BJ (cell line): Measurements from ENCODE around the gene NEURL2. TPM values are rescaled to one million over a fixed set of nuclear protein-coding genes. Genes with fewer than 3 reads are reported as not detected.
A peak's percentile ranks its signal among the peaks of the same experiment; 100 is the strongest.

Experiments used
- CTCF ChIA-PET: fragments of 350-600 bp; formaldehyde crosslinking; extraction: SDS; loops from one replicate; lab custom pipeline; 2021; ENCODE audit warnings: antibody characterized with exemption, inconsistent platforms; lab: Yijun Ruan, JAX
- POLR2A ChIA-PET: fragments of 300-600 bp; sonication (Branson Sonifier 250); formaldehyde crosslinking; extraction: SDS; loops from one replicate; lab custom pipeline; 2021; ENCODE audit warnings: antibody characterized with exemption; lab: Charles Lee
- DNase-seq: peaks from one replicate; pipeline ENCODE4 v3.0.0-alpha.2; 2011; ENCODE audit warnings: low read depth
- H3K27me3 ChIP-seq: 2 replicates; pipeline ENCODE4 v1.6.0; 2011; ENCODE audit warnings: low read length; ENCODE audit not compliant: control insufficient read depth, insufficient read depth
- H3K36me3 ChIP-seq: 2 replicates; pipeline ENCODE4 v1.5.1; 2011; ENCODE audit warnings: low read length; ENCODE audit not compliant: control insufficient read depth, insufficient read depth
- H3K4me3 ChIP-seq: 2 replicates; pipeline ENCODE4 v1.5.1; 2011; ENCODE audit warnings: low read depth, mild to moderate bottlenecking, control low read depth, low read length
- CTCF ChIP-seq: IDR thresholded peaks from 2 replicates; pipeline ENCODE4 v1.5.1; 2011; ENCODE audit warnings: low read depth, mild to moderate bottlenecking, control low read depth, inconsistent platforms, low read length, moderate library complexity; ENCODE audit not compliant: insufficient read depth
- polyA plus RNA-seq: library from polyadenylated mRNA; depleted of rRNA; stranded (reverse); fragments of >200 nt; gene quantifications from 2 replicates; pipeline ENCODE4 v1.2.3, GENCODE V29; 2011; rRNA removed

The NEURL2 gene
- polyA plus RNA-seq, 1 experiment: 4.3 TPM

GRCh38 chr20:45842169-45842812 is 48.7 kb downstream of the NEURL2 start:
- POLR2A ChIA-PET: interaction anchor here (0.7 kb wide), 2 partner anchors 17 to 557 kb away, joined by 3 to 5 read pairs; no protein-coding TSS in a partner anchor
- H3K4me3 ChIP-seq: no peak overlapping the region
- TF ChIP-seq CTCF: no peak
- CTCF ChIA-PET: interaction anchor here (1.1 to 1.5 kb wide), 7 partner anchors 18 to 127 kb away, joined by 3 to 5 read pairs (median 3); partner anchors contain the start of gene ZSWIM1
- H3K27me3 ChIP-seq: no peaks in the 10 kb centered on the region
- H3K36me3 ChIP-seq: peaks cover 19% of the 10 kb centered on the region
- DNase-seq: peak; percentile 37

- Histone ChIP-seq H3K36me3 (peaks cover 22% of the 10 kb centered on the region), H3K4me3 (no peak overlapping the region), H3K27me3 (no peaks in the 10 kb centered on the region)
- POLR2A ChIA-PET: no interaction called here
- TF ChIP-seq CTCF: no peak
- DNase-seq: no peak
- CTCF ChIA-PET: interaction anchor here (1.1 to 1.5 kb wide), 5 partner anchors 37 to 128 kb away, joined by 3 to 5 read pairs (median 3); partner anchors contain the start of gene ZSWIM1
Observed at GRCh38 chr20:45841407-45842129, 49.4 kb downstream of the NEURL2 start.

- no peak for TF ChIP-seq CTCF
- ChIA-PET CTCF (interaction anchor here (1.4 kb wide), 1 partner anchor 41 kb away, joined by 3 read pairs; no protein-coding TSS in a partner anchor), POLR2A (no interaction called here)
- H3K36me3 ChIP-seq: peaks cover 24% of the 10 kb centered on the region
- no peak overlapping the region for H3K4me3 ChIP-seq
- H3K27me3 ChIP-seq: no peaks in the 10 kb centered on the region
- no peak for DNase-seq
Observed at GRCh38 chr20:45840700-45841198, 50.3 kb downstream of the NEURL2 start.

Other genes starting within 250 kb of the NEURL2 start
- gene WFDC11, start 221.0 kb downstream of the NEURL2 start, polyA plus RNA-seq: not detected in 2 replicates
- gene WFDC13, start 189.2 kb downstream of the NEURL2 start, polyA plus RNA-seq: not detected in 2 replicates
- gene WFDC10B, start 186.2 kb downstream of the NEURL2 start, polyA plus RNA-seq: not detected in 2 replicates
- not detected in 2 replicates for gene SPINT4, start 168.9 kb downstream of the NEURL2 start, polyA plus RNA-seq
- 0.71 and 0.78 TPM in 2 replicates for gene WFDC3, start 99.3 kb downstream of the NEURL2 start, polyA plus RNA-seq
- 35.6 and 44.8 TPM in 2 replicates for gene DNTTIP1, start 99.3 kb downstream of the NEURL2 start, polyA plus RNA-seq
- 70.6 and 90.8 TPM in 2 replicates for gene UBE2C, start 78.6 kb downstream of the NEURL2 start, polyA plus RNA-seq
- gene TNNC2, start 63.9 kb downstream of the NEURL2 start, polyA plus RNA-seq: 0.60 and 0.81 TPM in 2 replicates
- 13.6 and 17.8 TPM in 2 replicates for gene SNX21, start 57.4 kb downstream of the NEURL2 start, polyA plus RNA-seq
- gene ACOT8, start 33.8 kb downstream of the NEURL2 start, polyA plus RNA-seq: 34.3 and 49.9 TPM in 2 replicates
- 3.7 and 4.5 TPM in 2 replicates for gene ZSWIM3, start 33.6 kb downstream of the NEURL2 start, polyA plus RNA-seq
- gene ZSWIM1, start 10.0 kb downstream of the NEURL2 start, polyA plus RNA-seq: 4.9 and 6.0 TPM in 2 replicates
- 0.59 and 0.66 TPM in 2 replicates for gene SPATA25, start 3.6 kb downstream of the NEURL2 start, polyA plus RNA-seq
- 286 and 408 TPM in 2 replicates for gene CTSA, start 127 bp upstream of the NEURL2 start, polyA plus RNA-seq
- 11.3 and 22.0 TPM in 2 replicates for gene PLTP, start 20.9 kb upstream of the NEURL2 start, polyA plus RNA-seq
- gene PCIF1, start 43.5 kb upstream of the NEURL2 start, polyA plus RNA-seq: 12.7 and 20.9 TPM in 2 replicates
- 4.5 and 9.9 TPM in 2 replicates for gene ZNF335, start 81.0 kb upstream of the NEURL2 start, polyA plus RNA-seq
- gene MMP9, start 117.7 kb upstream of the NEURL2 start, polyA plus RNA-seq: not detected in 2 replicates
- 0.61 and 0.70 TPM in 2 replicates for gene SLC12A5, start 138.0 kb upstream of the NEURL2 start, polyA plus RNA-seq
- 19.0 and 19.9 TPM in 2 replicates for gene NCOA5, start 198.8 kb upstream of the NEURL2 start, polyA plus RNA-seq
- gene CD40, start 227.1 kb upstream of the NEURL2 start, polyA plus RNA-seq: 7.5 and 11.6 TPM in 2 replicates